A673 (cell line): ENCODE results near the gene PLP1. TPM values are rescaled to one million over a fixed set of nuclear protein-coding genes. Genes with fewer than 3 reads are reported as not detected.

Experiments used
- BruUV-seq: library from RNA; stranded (reverse); fragments of 400-500 nt; replicated peaks from 2 replicates; lab custom pipeline; 2021; lab: Mats Ljungman, UMichigan
- CTCF ChIA-PET: fragments of 300-600 bp; sonication (Branson Sonifier 250); formaldehyde crosslinking; loops from one replicate; lab custom pipeline; 2022; ENCODE audit warnings: antibody characterized with exemption; lab: Charles Lee
- POLR2A ChIA-PET: fragments of 300-600 bp; sonication (Branson Sonifier 250); formaldehyde crosslinking; loops from one replicate; lab custom pipeline; 2022; ENCODE audit warnings: antibody characterized with exemption; ENCODE audit not compliant: low non-redundant PET; lab: Charles Lee
- DNase-seq: peaks from one replicate; pipeline ENCODE4 v3.0.0-alpha.2; 2015; ENCODE audit warnings: low spot score
- H3K27ac ChIP-seq: fragments of 200-600 bp; sonication (generic); 2 replicates; pipeline ENCODE4 v1.5.1; 2016; ENCODE audit warnings: mixed run types, low read depth, mild to moderate bottlenecking, mixed read lengths, antibody characterized with exemption, low read length; ENCODE audit not compliant: poor library complexity, severe bottlenecking
- H3K27me3 ChIP-seq: fragments of 200-600 bp; sonication (generic); replicated peaks from 2 replicates; pipeline ENCODE4 v1.6.1; 2017; ENCODE audit warnings: mixed run types, low read depth, mild to moderate bottlenecking, mixed read lengths, antibody characterized with exemption, low read length; ENCODE audit not compliant: insufficient read depth, poor library complexity
- H3K36me3 ChIP-seq: fragments of 200-600 bp; sonication (generic); 2 replicates; pipeline ENCODE4 v1.6.1; 2016; ENCODE audit warnings: mixed run types, mild to moderate bottlenecking, mixed read lengths, antibody characterized with exemption, low read length; ENCODE audit not compliant: insufficient read depth, poor library complexity, severe bottlenecking
- H3K4me1 ChIP-seq: fragments of 200-600 bp; sonication (generic); 2 replicates; pipeline ENCODE4 v1.6.1; 2017; ENCODE audit warnings: mixed run types, mild to moderate bottlenecking, mixed read lengths, antibody characterized with exemption, low read length; ENCODE audit not compliant: insufficient read depth, poor library complexity, severe bottlenecking
- H3K4me3 ChIP-seq: fragments of 200-600 bp; sonication (generic); 2 replicates; pipeline ENCODE4 v1.5.1; 2016; ENCODE audit warnings: low read depth, mixed run types, mild to moderate bottlenecking, mixed read lengths, low read length; ENCODE audit not compliant: poor library complexity, severe bottlenecking
- H3K9me3 ChIP-seq: fragments of 200-600 bp; sonication (generic); 2 replicates; pipeline ENCODE4 v1.6.1; 2016; ENCODE audit warnings: mixed run types, low read depth, mild to moderate bottlenecking, mixed read lengths, antibody characterized with exemption, low read length; ENCODE audit not compliant: poor library complexity, severe bottlenecking
- EZH2 ChIP-seq: fragments of 200-600 bp; sonication (generic); IDR thresholded peaks from 2 replicates; pipeline ENCODE4 v1.6.1; 2017; ENCODE audit warnings: borderline replicate concordance, low read depth, mild to moderate bottlenecking, mixed read lengths, antibody characterized with exemption, low read length; ENCODE audit not compliant: poor library complexity, severe bottlenecking
- intact Hi-C: fragments of 100-400 bp; cut with micrococcal nuclease; formaldehyde crosslinking; loops from one replicate; pipeline ENCODE4 v1.10.0; 2022; ENCODE audit not compliant: unreplicated experiment
- total RNA-seq: library from RNA; stranded (reverse); gene quantifications from 2 replicates; pipeline ENCODE4 v1.2.3, GENCODE V29; 2021
- TF ChIP-seq, protein P1 (sequence below): fragments of 300-800, 200-600 bp; sonication (generic); conservative IDR thresholded peaks from 2 replicates; pipeline ENCODE4 v1.5.1; 2017; ENCODE audit warnings: low read depth, mild to moderate bottlenecking, antibody characterized with exemption, low read length, moderate library complexity, mixed read lengths

PLP1 gene
- total RNA-seq, 1 experiment from 2014 or later = not detected

DNA sequence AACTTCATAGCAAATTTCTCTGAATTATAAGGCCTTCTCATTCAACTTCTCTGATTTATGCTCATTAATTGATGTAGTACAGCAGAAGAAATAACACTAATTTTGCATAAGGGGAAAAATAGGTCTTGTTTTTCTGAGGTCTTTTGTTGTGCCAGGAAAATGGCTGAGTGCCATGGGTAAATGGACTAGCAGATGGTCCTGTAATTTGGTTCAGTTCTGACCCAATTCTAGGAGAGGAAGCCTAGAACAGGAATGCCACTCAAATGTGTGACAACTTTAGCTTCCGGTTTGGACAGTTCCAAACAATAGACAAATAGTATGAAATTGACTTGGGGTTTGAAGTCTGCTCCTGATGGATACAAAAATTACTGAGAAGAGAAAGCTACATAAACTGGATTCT, 49.2 kb downstream of the PLP1 start:
- Histone ChIP-seq H3K27ac (no peak overlapping the region), H3K4me1 (no peaks in the 10 kb centered on the region), H3K9me3 (no peaks in the 10 kb centered on the region), H3K36me3 (no peaks in the 10 kb centered on the region), H3K4me3 (no peak overlapping the region), H3K27me3 (peaks cover 24% of the 10 kb centered on the region)
- no peak for DNase-seq
- intact Hi-C loops = no loop called here
- no TSS peak for BruUV-seq
- TF ChIP-seq, protein P1, sequence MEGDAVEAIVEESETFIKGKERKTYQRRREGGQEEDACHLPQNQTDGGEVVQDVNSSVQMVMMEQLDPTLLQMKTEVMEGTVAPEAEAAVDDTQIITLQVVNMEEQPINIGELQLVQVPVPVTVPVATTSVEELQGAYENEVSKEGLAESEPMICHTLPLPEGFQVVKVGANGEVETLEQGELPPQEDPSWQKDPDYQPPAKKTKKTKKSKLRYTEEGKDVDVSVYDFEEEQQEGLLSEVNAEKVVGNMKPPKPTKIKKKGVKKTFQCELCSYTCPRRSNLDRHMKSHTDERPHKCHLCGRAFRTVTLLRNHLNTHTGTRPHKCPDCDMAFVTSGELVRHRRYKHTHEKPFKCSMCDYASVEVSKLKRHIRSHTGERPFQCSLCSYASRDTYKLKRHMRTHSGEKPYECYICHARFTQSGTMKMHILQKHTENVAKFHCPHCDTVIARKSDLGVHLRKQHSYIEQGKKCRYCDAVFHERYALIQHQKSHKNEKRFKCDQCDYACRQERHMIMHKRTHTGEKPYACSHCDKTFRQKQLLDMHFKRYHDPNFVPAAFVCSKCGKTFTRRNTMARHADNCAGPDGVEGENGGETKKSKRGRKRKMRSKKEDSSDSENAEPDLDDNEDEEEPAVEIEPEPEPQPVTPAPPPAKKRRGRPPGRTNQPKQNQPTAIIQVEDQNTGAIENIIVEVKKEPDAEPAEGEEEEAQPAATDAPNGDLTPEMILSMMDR = no peak
- TF ChIP-seq EZH2 = no peak
- CTCF ChIA-PET = no interaction called here
- POLR2A ChIA-PET = no interaction called here

DNA sequence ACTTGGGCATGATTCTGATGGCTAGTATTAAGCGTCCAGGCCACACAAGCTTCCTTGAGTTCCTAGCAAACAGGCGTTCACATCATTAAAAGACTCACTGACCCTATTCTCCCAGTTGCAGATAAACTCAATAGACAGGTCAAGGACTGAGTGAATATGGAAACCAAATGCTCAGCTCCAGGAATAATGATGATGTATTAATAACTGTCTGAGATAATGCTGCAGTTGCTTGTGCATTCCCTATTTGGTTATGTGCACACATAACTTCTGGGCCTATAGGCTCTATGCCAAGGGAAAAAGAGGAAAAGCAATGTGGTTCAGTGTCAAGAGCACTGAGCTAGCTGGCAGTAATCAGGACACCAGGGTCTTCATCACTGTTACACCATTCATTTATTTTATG, 51.9 kb downstream of the PLP1 start:
- no peak for DNase-seq
- no peak for TF ChIP-seq EZH2
- TF ChIP-seq, protein P1 = no peak
- H3K36me3 ChIP-seq = no peaks in the 10 kb centered on the region
- H3K27me3 ChIP-seq = peaks cover 24% of the 10 kb centered on the region
- no peak overlapping the region for H3K27ac ChIP-seq
- ChIA-PET POLR2A (no interaction called here), CTCF (no interaction called here)
- H3K4me3 ChIP-seq = no peak overlapping the region
- no peaks in the 10 kb centered on the region for H3K4me1 ChIP-seq
- H3K9me3 ChIP-seq = no peaks in the 10 kb centered on the region
- no TSS peak for BruUV-seq
- intact Hi-C loops = no loop called here

DNA sequence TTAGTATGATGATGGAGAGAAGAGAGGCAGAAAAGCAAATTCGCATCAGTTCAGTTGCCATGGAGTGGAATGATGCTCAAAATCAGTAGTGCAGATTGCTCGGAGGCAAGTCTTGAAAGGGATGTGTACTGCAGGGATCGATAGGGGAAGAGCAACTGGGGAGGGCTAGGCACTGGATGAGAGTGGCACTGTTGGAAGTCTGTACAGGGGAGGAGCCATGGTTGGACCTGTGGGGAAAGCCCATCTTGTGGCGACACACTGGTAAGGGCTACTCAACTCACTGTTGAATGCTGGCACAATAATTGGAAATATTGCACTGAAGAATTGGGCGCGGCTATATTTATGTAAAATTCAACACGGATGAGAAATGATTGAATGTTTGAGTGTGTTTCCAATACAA, 54.2 kb downstream of the PLP1 start:
- DNase-seq = no peak
- BruUV-seq = no TSS peak
- no peak for TF ChIP-seq EZH2
- TF ChIP-seq, protein P1 = no peak
- H3K27me3 ChIP-seq = peaks cover 14% of the 10 kb centered on the region
- H3K36me3 ChIP-seq = no peaks in the 10 kb centered on the region
- intact Hi-C loops = no loop called here
- no peak overlapping the region for H3K27ac ChIP-seq
- no peak overlapping the region for H3K4me3 ChIP-seq
- ChIA-PET POLR2A (no interaction called here), CTCF (no interaction called here)
- H3K9me3 ChIP-seq = no peaks in the 10 kb centered on the region
- no peaks in the 10 kb centered on the region for H3K4me1 ChIP-seq
